ENCODE data around the gene NF2. TPM values are rescaled to one million over a fixed set of nuclear protein-coding genes. Genes with fewer than 3 reads are reported as not detected.

NF2 gene
- total and polyA plus RNA-seq, 4 donors = 8.9 to 49.7 (median 16.3) TPM

DNA sequence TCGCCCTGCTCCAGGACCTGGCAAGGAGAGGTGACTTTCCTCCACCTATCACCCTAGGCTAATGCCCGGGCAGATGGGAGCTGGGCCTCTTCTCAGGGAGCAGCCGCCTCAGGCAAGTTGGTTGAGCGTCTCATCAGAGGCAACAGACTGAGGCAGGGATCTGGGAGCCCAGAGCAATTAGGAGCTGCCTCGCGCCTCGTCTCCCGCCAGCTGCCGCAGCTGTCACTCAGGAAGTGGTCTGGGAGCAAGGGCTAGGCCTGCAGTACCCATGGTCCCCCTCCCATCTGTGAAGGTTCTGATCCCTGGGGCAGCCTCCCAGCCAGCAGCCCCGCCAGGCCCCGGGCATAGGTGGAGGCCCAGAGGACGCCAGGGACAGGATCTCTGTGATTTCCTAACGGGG lies 111.8 kb downstream of the NF2 start:
- H3K36me3 ChIP-seq (ENCODE audit: control insufficient read depth in 4 of 4, insufficient read depth in 4 of 4, low read length in 4 of 4) = no peaks in the 10 kb centered on the region
- no peak overlapping the region for H3K27ac ChIP-seq (ENCODE audit: low read depth in 1 of 2, low read length in 1 of 2)
- H3K4me3 ChIP-seq = no peak overlapping the region
- H3K27me3 ChIP-seq (ENCODE audit: control insufficient read depth in 3 of 3, insufficient read depth in 3 of 3, low read length in 2 of 3) = peaks cover 0 to 20% (median 9%) of the 10 kb centered on the region in 3 donors
- H3K4me1 ChIP-seq (ENCODE audit: control insufficient read depth in 5 of 5, insufficient read depth in 5 of 5, low read length in 5 of 5) = peaks cover 0 to under 1% (median 0%) of the 10 kb centered on the region in 5 donors
- DNase-seq (no peak), ATAC-seq (ENCODE audit: insufficient read depth, low FRiP score) (no peak)
- no peak overlapping the region for H3K9ac ChIP-seq (ENCODE audit: insufficient read depth in 1 of 2, low read length in 2 of 2)
- peaks cover 0 to 4% (median 0%) of the 10 kb centered on the region in 4 donors for H3K9me3 ChIP-seq (ENCODE audit: control insufficient read depth in 4 of 4, insufficient read depth in 3 of 4, low read length in 3 of 4)
- TF ChIP-seq, protein P1, sequence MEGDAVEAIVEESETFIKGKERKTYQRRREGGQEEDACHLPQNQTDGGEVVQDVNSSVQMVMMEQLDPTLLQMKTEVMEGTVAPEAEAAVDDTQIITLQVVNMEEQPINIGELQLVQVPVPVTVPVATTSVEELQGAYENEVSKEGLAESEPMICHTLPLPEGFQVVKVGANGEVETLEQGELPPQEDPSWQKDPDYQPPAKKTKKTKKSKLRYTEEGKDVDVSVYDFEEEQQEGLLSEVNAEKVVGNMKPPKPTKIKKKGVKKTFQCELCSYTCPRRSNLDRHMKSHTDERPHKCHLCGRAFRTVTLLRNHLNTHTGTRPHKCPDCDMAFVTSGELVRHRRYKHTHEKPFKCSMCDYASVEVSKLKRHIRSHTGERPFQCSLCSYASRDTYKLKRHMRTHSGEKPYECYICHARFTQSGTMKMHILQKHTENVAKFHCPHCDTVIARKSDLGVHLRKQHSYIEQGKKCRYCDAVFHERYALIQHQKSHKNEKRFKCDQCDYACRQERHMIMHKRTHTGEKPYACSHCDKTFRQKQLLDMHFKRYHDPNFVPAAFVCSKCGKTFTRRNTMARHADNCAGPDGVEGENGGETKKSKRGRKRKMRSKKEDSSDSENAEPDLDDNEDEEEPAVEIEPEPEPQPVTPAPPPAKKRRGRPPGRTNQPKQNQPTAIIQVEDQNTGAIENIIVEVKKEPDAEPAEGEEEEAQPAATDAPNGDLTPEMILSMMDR (IDR thresholded peaks at IDR 0.05; ENCODE audit: control extremely low read depth, extremely low read depth) = no peak
- 56 to 65% methylated on average over 10 to 13 of the region's 13 CpGs for whole genome bisulfite sequencing, 2 donors

DNA sequence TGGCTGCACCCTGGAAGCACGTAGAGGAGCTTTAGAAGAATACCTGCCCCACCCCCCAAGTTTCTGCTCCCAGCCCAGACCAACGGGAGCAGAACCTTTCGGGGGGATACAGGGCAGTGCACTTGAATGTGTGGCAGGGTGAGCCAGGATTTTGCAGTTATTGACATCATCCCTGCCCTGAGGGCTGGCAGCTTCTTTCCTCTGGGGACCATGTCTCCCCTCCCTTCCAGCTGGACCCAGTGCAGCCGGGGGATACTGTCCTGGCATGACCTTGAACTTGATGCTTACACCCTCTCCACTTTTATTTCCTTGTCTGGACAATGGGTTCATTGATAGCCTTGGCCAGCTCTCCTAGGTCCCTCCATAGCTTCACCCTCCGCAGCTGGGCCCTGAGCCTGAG lies 112.3 kb downstream of the NF2 start:
- Histone ChIP-seq H3K36me3 (ENCODE audit: control insufficient read depth in 4 of 4, insufficient read depth in 4 of 4, low read length in 4 of 4) (no peaks in the 10 kb centered on the region), H3K9ac (ENCODE audit: insufficient read depth in 1 of 2, low read length in 2 of 2) (no peak overlapping the region), H3K4me1 (ENCODE audit: control insufficient read depth in 5 of 5, insufficient read depth in 5 of 5, low read length in 5 of 5) (peaks cover 0 to 4% (median 0%) of the 10 kb centered on the region in 5 donors), H3K27me3 (ENCODE audit: control insufficient read depth in 3 of 3, insufficient read depth in 3 of 3, low read length in 2 of 3) (peaks cover 0 to 20% (median 9%) of the 10 kb centered on the region in 3 donors), H3K27ac (ENCODE audit: low read depth in 1 of 2, low read length in 1 of 2) (no peak overlapping the region), H3K9me3 (ENCODE audit: control insufficient read depth in 4 of 4, insufficient read depth in 3 of 4, low read length in 3 of 4) (peaks cover 0 to 4% (median 0%) of the 10 kb centered on the region in 4 donors), H3K4me3 (no peak overlapping the region)
- WGBS, 2 donors = 66 to 79% methylated on average over 5 of the region's 5 CpGs
- DNase-seq (no peak), ATAC-seq (ENCODE audit: insufficient read depth, low FRiP score) (no peak)
- TF ChIP-seq, protein P1 (IDR thresholded peaks at IDR 0.05; ENCODE audit: control extremely low read depth, extremely low read depth) = no peak

DNA sequence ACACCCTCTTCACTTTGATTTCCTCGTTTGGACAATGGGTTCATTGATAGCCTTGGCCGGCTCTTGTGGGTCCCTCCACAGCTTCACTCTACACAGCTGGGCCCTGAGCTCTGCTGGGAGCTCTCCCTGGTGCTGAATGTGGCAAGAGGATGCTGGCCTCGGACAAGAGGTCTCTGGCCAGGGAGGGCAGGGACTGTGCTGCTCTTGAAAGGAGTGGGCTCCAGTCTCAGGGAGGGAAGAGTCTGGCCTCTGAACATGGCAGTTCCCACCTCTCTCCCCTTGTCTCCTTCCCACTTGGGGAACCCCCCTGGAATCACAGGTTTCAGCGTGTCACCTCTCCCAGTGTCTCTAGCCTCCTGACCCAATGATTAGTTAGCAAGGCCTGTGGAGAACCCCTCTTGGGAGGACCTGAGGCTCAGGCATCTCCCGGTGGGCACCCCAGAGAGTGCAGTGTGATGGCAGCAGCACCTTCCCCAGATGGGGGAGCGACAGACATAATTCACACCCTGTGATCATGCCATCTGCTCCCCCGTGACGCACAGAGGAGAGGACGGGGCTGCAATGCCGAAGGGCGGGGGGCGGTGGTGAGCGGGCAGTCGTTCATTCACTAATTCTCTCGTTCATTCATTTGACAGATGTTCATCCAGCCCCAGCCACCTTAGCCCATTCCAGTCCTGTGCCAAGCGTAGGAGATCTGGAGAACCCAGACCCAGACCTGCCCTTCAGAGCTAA lies 113.5 kb downstream of the NF2 start:
- peak; percentile 24 for ATAC-seq (ENCODE audit: insufficient read depth, low FRiP score)

More for the DNA sequence above, 113.5 kb downstream of the NF2 start:
- DNase-seq = peak; percentile 79 to 90 (median 87)
- no peak overlapping the region for H3K4me3 ChIP-seq
- H3K4me1 ChIP-seq (ENCODE audit: control insufficient read depth in 5 of 5, insufficient read depth in 5 of 5, low read length in 5 of 5) = peaks cover 0 to 4% (median 0%) of the 10 kb centered on the region in 5 donors
- H3K27me3 ChIP-seq (ENCODE audit: control insufficient read depth in 3 of 3, insufficient read depth in 3 of 3, low read length in 2 of 3) = peaks cover 0 to 29% (median 9%) of the 10 kb centered on the region in 3 donors
- WGBS, 2 donors = 66 to 71% methylated on average over 16 of the region's 16 CpGs
- no peak overlapping the region for H3K9ac ChIP-seq (ENCODE audit: insufficient read depth in 1 of 2, low read length in 2 of 2)
- H3K27ac ChIP-seq (ENCODE audit: low read depth in 1 of 2, low read length in 1 of 2) = no peak overlapping the region
- no peaks in the 10 kb centered on the region for H3K36me3 ChIP-seq (ENCODE audit: control insufficient read depth in 4 of 4, insufficient read depth in 4 of 4, low read length in 4 of 4)
- H3K9me3 ChIP-seq (ENCODE audit: control insufficient read depth in 4 of 4, insufficient read depth in 3 of 4, low read length in 3 of 4) = peaks cover 0 to 4% (median 0%) of the 10 kb centered on the region in 4 donors
- TF ChIP-seq, protein P1 (IDR thresholded peaks at IDR 0.05; ENCODE audit: control extremely low read depth, extremely low read depth) = no peak

Measured in lung (tissue), 12 donors.